GM18526 (cell line): Measurements from ENCODE around the gene RSPH4A.

Source experiments
- POLR2A ChIP-seq: IDR thresholded peaks from 3 replicates; pipeline ENCODE4 v1.6.1; 2011; ENCODE audit not compliant: insufficient read length; ENCODE audit errors: extremely low read depth

The RSPH4A gene

GRCh38 chr6:116616737-116617053 is 416 bp downstream of the RSPH4A start:
- TF ChIP-seq POLR2A: no peak

- no peak for TF ChIP-seq POLR2A
Observed at GRCh38 chr6:116624036-116624805, 7.9 kb downstream of the RSPH4A start.

GRCh38 chr6:116625872-116626271 is 9.6 kb downstream of the RSPH4A start:
- TF ChIP-seq POLR2A: no peak

GRCh38 chr6:116629563-116629981 is 13.3 kb downstream of the RSPH4A start:
- no peak for TF ChIP-seq POLR2A

GRCh38 chr6:116631379-116631990 is 15.2 kb downstream of the RSPH4A start:
- TF ChIP-seq POLR2A: no peak

GRCh38 chr6:116633685-116634084 is 17.4 kb downstream of the RSPH4A start:
- no peak for TF ChIP-seq POLR2A

GRCh38 chr6:116648156-116648555 is 31.9 kb downstream of the RSPH4A start:
- TF ChIP-seq POLR2A: no peak

- no peak for TF ChIP-seq POLR2A
Observed at GRCh38 chr6:116649129-116649528, 32.9 kb downstream of the RSPH4A start.

- TF ChIP-seq POLR2A: no peak
Observed at GRCh38 chr6:116651916-116652315, 35.6 kb downstream of the RSPH4A start.

GRCh38 chr6:116661594-116661993 is 45.3 kb downstream of the RSPH4A start:
- TF ChIP-seq POLR2A: no peak

- TF ChIP-seq POLR2A: no peak
Observed at GRCh38 chr6:116662202-116662601, 45.9 kb downstream of the RSPH4A start.

GRCh38 chr6:116663308-116663707 is 47.0 kb downstream of the RSPH4A start:
- TF ChIP-seq POLR2A: no peak

GRCh38 chr6:116665464-116665863 is 49.2 kb downstream of the RSPH4A start:
- TF ChIP-seq POLR2A: no peak

GRCh38 chr6:116666869-116667268 is 50.6 kb downstream of the RSPH4A start:
- TF ChIP-seq POLR2A: no peak

- TF ChIP-seq POLR2A: no peak
Observed at GRCh38 chr6:116667623-116668022, 51.3 kb downstream of the RSPH4A start.

- TF ChIP-seq POLR2A: no peak
Observed at GRCh38 chr6:116672306-116672705, 56.0 kb downstream of the RSPH4A start.

GRCh38 chr6:116676021-116676420 is 59.7 kb downstream of the RSPH4A start:
- no peak for TF ChIP-seq POLR2A
